ENCODE results near the gene C11orf42.

DNA sequence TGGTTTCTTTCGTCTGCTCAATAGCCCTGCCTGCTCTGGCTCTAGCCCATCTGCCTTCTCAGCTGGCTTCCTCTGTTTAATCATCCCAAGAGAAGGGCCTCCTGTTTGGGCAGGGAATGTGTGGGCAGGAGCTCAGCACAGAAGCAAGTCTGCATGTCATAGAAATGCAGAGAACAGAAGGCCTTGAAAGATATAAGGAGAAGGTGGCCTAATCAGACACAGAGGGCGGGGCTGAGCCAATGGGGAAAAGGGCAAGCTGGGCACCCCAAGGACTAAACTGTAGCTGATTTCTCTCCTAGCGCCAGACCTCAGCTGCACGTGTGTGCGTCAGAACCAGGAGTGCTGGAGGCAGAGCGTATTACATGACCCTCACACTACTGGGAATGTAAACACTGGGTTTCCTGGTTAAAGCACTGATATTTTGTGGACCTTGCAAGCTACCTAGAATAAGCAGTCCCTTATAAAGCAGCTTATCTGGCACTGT is 46.7 kb downstream of the C11orf42 start:
- TF ChIP-seq NFRKB (IDR thresholded peaks at IDR 0.05) (no peak), L3MBTL2 (conservative IDR thresholded peaks at IDR 0.05) (no peak), SP1 (IDR thresholded peaks at IDR 0.05) (no peak), HDGF (IDR thresholded peaks at IDR 0.05; ENCODE audit: borderline replicate concordance) (no peak), FOXM1 (IDR thresholded peaks at IDR 0.05; ENCODE audit: borderline replicate concordance) (no peak), BHLHE40 (IDR thresholded peaks at IDR 0.05; ENCODE audit: borderline replicate concordance) (no peak), ELF4 (IDR thresholded peaks at IDR 0.05) (no peak), LEF1 (IDR thresholded peaks at IDR 0.05; ENCODE audit: borderline replicate concordance) (no peak), FOXK2 (IDR thresholded peaks at IDR 0.05) (no peak)
- TF ChIP-seq, protein P1, sequence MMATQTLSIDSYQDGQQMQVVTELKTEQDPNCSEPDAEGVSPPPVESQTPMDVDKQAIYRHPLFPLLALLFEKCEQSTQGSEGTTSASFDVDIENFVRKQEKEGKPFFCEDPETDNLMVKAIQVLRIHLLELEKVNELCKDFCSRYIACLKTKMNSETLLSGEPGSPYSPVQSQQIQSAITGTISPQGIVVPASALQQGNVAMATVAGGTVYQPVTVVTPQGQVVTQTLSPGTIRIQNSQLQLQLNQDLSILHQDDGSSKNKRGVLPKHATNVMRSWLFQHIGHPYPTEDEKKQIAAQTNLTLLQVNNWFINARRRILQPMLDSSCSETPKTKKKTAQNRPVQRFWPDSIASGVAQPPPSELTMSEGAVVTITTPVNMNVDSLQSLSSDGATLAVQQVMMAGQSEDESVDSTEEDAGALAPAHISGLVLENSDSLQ (IDR thresholded peaks at IDR 0.05) = no peak
